ENCODE measurements around the gene CCDC183. TPM values are rescaled to one million over a fixed set of nuclear protein-coding genes. Genes with fewer than 3 reads are reported as not detected.

Gene CCDC183
- total RNA-seq (2022; extraction: Qiagen RNA extraction; ENCODE audit: low read depth) = 0.11 to 0.74 TPM (median 0.72 TPM) in 3 of 5 replicates, not detected in the others

GRCh38 chr9:136796238-136796774 lies at the start of gene CCDC183:
Gene CCDC183 (plus strand): TSS chr9:136796338. CDS start chr9:136796398, 60 bp downstream.

GRCh38 chr9:136748201-136748600 lies 47.9 kb upstream of the CCDC183 start, which contains the start of gene LCN6:
Gene LCN6 (minus strand): TSS chr9:136748525. CDS start chr9:136748483, 42 bp downstream.

GRCh38 chr9:136764301-136764891 lies 31.7 kb upstream of the CCDC183 start, which contains the start of gene LCN15:
Gene LCN15 (minus strand): TSS chr9:136764518. CDS start chr9:136764488, 30 bp downstream.

GRCh38 chr9:136790640-136791515 lies 5.3 kb upstream of the CCDC183 start, which contains the start of gene TMEM141:
Gene TMEM141 (plus strand): TSS chr9:136791344. CDS start chr9:136791371, 27 bp downstream.

GRCh38 chr9:136807281-136808074 lies 11.3 kb downstream of the CCDC183 start, which contains the start of gene RABL6:
Gene RABL6 (plus strand): TSS chr9:136807948. CDS start chr9:136808197, 249 bp downstream.

GRCh38 chr9:136842380-136842948 lies 46.3 kb downstream of the CCDC183 start, which contains the start of gene AJM1:
Gene AJM1 (plus strand): TSS chr9:136842478. CDS start chr9:136844415, 1,937 bp downstream.

GRCh38 chr9:136849038-136849959 lies 53.2 kb downstream of the CCDC183 start, which contains the start of gene PHPT1:
Gene PHPT1 (plus strand): TSS chr9:136849409. CDS start chr9:136849431, 22 bp downstream.

GRCh38 chr9:136851941-136852663 lies 56.0 kb downstream of the CCDC183 start, which contains the start of gene MAMDC4:
Gene MAMDC4 (plus strand): TSS chr9:136852346. CDS start chr9:136852417, 71 bp downstream.

Other genes with a start within 250 kb of the CCDC183 start
- gene EGFL7, start 133.4 kb upstream of the CCDC183 start, total RNA-seq (2022; extraction: Qiagen RNA extraction; ENCODE audit: low read depth) = 29.7 to 58.6 TPM (median 53.0 TPM) in 5 replicates
- gene AGPAT2, start 108.9 kb upstream of the CCDC183 start, total RNA-seq (2022; extraction: Qiagen RNA extraction; ENCODE audit: low read depth) = 51.4 to 112 TPM (median 101 TPM) in 5 replicates
- gene DIPK1B, start 83.8 kb upstream of the CCDC183 start, total RNA-seq (2022; extraction: Qiagen RNA extraction; ENCODE audit: low read depth) = 4.4 to 10.4 TPM (median 9.4 TPM) in 5 replicates
- not detected in 5 replicates for gene LCN10, start 53.4 kb upstream of the CCDC183 start, total RNA-seq (2022; extraction: Qiagen RNA extraction; ENCODE audit: low read depth)
- gene LCN6, start 47.8 kb upstream of the CCDC183 start, total RNA-seq (2022; extraction: Qiagen RNA extraction; ENCODE audit: low read depth) = not detected in 5 replicates
- not detected in 5 replicates for gene LCN8, start 38.1 kb upstream of the CCDC183 start, total RNA-seq (2022; extraction: Qiagen RNA extraction; ENCODE audit: low read depth)
- gene LCN15, start 31.8 kb upstream of the CCDC183 start, total RNA-seq (2022; extraction: Qiagen RNA extraction; ENCODE audit: low read depth) = 0.26 TPM in 1 of 5 replicates, not detected in the others
- gene TMEM141, start 5.0 kb upstream of the CCDC183 start, total RNA-seq (2022; extraction: Qiagen RNA extraction; ENCODE audit: low read depth) = 49.2 to 82.2 TPM (median 73.3 TPM) in 5 replicates
- gene RABL6, start 11.6 kb downstream of the CCDC183 start, total RNA-seq (2022; extraction: Qiagen RNA extraction; ENCODE audit: low read depth) = 51.1 to 91.8 TPM (median 82.9 TPM) in 5 replicates
- 2.1 to 5.6 TPM (median 5.3 TPM) in 5 replicates for gene AJM1, start 46.1 kb downstream of the CCDC183 start, total RNA-seq (2022; extraction: Qiagen RNA extraction; ENCODE audit: low read depth)
- 223 to 317 TPM (median 282 TPM) in 5 replicates for gene PHPT1, start 53.1 kb downstream of the CCDC183 start, total RNA-seq (2022; extraction: Qiagen RNA extraction; ENCODE audit: low read depth)
- 1.8 to 5.7 TPM (median 4.8 TPM) in 5 replicates for gene MAMDC4, start 56.0 kb downstream of the CCDC183 start, total RNA-seq (2022; extraction: Qiagen RNA extraction; ENCODE audit: low read depth)
- 465 to 581 TPM (median 478 TPM) in 5 replicates for gene EDF1, start 70.0 kb downstream of the CCDC183 start, total RNA-seq (2022; extraction: Qiagen RNA extraction; ENCODE audit: low read depth)
- gene TRAF2, start 90.2 kb downstream of the CCDC183 start, total RNA-seq (2022; extraction: Qiagen RNA extraction; ENCODE audit: low read depth) = 29.7 to 66.1 TPM (median 60.1 TPM) in 5 replicates
- gene FBXW5, start 148.4 kb downstream of the CCDC183 start, total RNA-seq (2022; extraction: Qiagen RNA extraction; ENCODE audit: low read depth) = 49.7 to 110 TPM (median 103 TPM) in 5 replicates
- 0.56 to 2.0 TPM (median 1.1 TPM) in 4 of 5 replicates, not detected in the other for gene C8G, start 148.9 kb downstream of the CCDC183 start, total RNA-seq (2022; extraction: Qiagen RNA extraction; ENCODE audit: low read depth)
- gene LCN12, start 155.9 kb downstream of the CCDC183 start, total RNA-seq (2022; extraction: Qiagen RNA extraction; ENCODE audit: low read depth) = 0.41 to 2.0 TPM (median 1.0 TPM) in 5 replicates
- gene PTGDS, start 181.2 kb downstream of the CCDC183 start, total RNA-seq (2022; extraction: Qiagen RNA extraction; ENCODE audit: low read depth) = 0.33 to 0.56 TPM (median 0.45 TPM) in 4 of 5 replicates, not detected in the other
- 0.08 to 0.18 TPM (median 0.12 TPM) in 3 of 5 replicates, not detected in the others for gene LCNL1, start 186.7 kb downstream of the CCDC183 start, total RNA-seq (2022; extraction: Qiagen RNA extraction; ENCODE audit: low read depth)
- 37.9 to 83.8 TPM (median 71.5 TPM) in 5 replicates for gene PAXX, start 196.1 kb downstream of the CCDC183 start, total RNA-seq (2022; extraction: Qiagen RNA extraction; ENCODE audit: low read depth)
- 2.2 to 4.2 TPM (median 3.7 TPM) in 5 replicates for gene CLIC3, start 200.2 kb downstream of the CCDC183 start, total RNA-seq (2022; extraction: Qiagen RNA extraction; ENCODE audit: low read depth)
- 12.6 to 32.5 TPM (median 25.5 TPM) in 5 replicates for gene ABCA2, start 231.9 kb downstream of the CCDC183 start, total RNA-seq (2022; extraction: Qiagen RNA extraction; ENCODE audit: low read depth)
- gene FUT7, start 235.8 kb downstream of the CCDC183 start, total RNA-seq (2022; extraction: Qiagen RNA extraction; ENCODE audit: low read depth) = 0.07 TPM in 1 of 5 replicates, not detected in the others
- 26.4 to 93.7 TPM (median 81.5 TPM) in 5 replicates for gene NPDC1, start 249.8 kb downstream of the CCDC183 start, total RNA-seq (2022; extraction: Qiagen RNA extraction; ENCODE audit: low read depth)